HG02852 (cell line): Measurements from ENCODE around the gene MGST1.

Experiments used
- ATAC-seq: cut with Tn5 transposase; IDR thresholded peaks from one replicate; pipeline ENCODE4 v1.9.1; 2021; ENCODE audit warnings: mild to moderate bottlenecking, moderate library complexity; ENCODE audit not compliant: unreplicated experiment

The MGST1 gene

GRCh38 chr12:16347391-16348298, at the start of gene MGST1:
TSS of gene MGST1 (plus strand) at chr12:16347645. CDS start at chr12:16354253, 6,608 bp downstream.
- no peak for ATAC-seq

- no peak for ATAC-seq
Observed at GRCh38 chr12:16299403-16299802, 48.0 kb upstream of the MGST1 start.

GRCh38 chr12:16300122-16300521, 47.3 kb upstream of the MGST1 start:
- ATAC-seq, result no peak

- ATAC-seq, result no peak
Observed at GRCh38 chr12:16300736-16301135, 46.7 kb upstream of the MGST1 start.

- ATAC-seq, result no peak
Observed at GRCh38 chr12:16303939-16304338, 43.5 kb upstream of the MGST1 start.

- no peak for ATAC-seq
Observed at GRCh38 chr12:16307856-16308475, 39.5 kb upstream of the MGST1 start.

GRCh38 chr12:16310934-16311333, 36.5 kb upstream of the MGST1 start:
- ATAC-seq, result no peak

- no peak for ATAC-seq
Observed at GRCh38 chr12:16323010-16323409, 24.4 kb upstream of the MGST1 start.

- ATAC-seq, result no peak
Observed at GRCh38 chr12:16323638-16324037, 23.8 kb upstream of the MGST1 start.

- no peak for ATAC-seq
Observed at GRCh38 chr12:16324272-16324671, 23.2 kb upstream of the MGST1 start.

- ATAC-seq, result no peak
Observed at GRCh38 chr12:16324772-16325171, 22.7 kb upstream of the MGST1 start.

- ATAC-seq, result no peak
Observed at GRCh38 chr12:16325426-16325825, 22.0 kb upstream of the MGST1 start.

- no peak for ATAC-seq
Observed at GRCh38 chr12:16327963-16328362, 19.5 kb upstream of the MGST1 start.

- no peak for ATAC-seq
Observed at GRCh38 chr12:16329594-16329993, 17.9 kb upstream of the MGST1 start.

GRCh38 chr12:16330560-16330959, 16.9 kb upstream of the MGST1 start:
- no peak for ATAC-seq

- no peak for ATAC-seq
Observed at GRCh38 chr12:16331998-16332397, 15.4 kb upstream of the MGST1 start.

- ATAC-seq, result no peak
Observed at GRCh38 chr12:16335838-16336237, 11.6 kb upstream of the MGST1 start.

- no peak for ATAC-seq
Observed at GRCh38 chr12:16344269-16344668, 3.2 kb upstream of the MGST1 start.

GRCh38 chr12:16345105-16345504, 2.3 kb upstream of the MGST1 start:
- ATAC-seq, result no peak

- no peak for ATAC-seq
Observed at GRCh38 chr12:16346958-16347357, 487 bp upstream of the MGST1 start.

- ATAC-seq, result no peak
Observed at GRCh38 chr12:16348435-16349130, 1.1 kb downstream of the MGST1 start.

GRCh38 chr12:16349131-16349460, 1.7 kb downstream of the MGST1 start:
- no peak for ATAC-seq
